GM12801 (cell line): ENCODE results near the gene DACH1.

Experiments used
- CTCF ChIP-seq: IDR thresholded peaks from one replicate; pipeline ENCODE4 v1.5.1; 2011; ENCODE audit warnings: control low read depth; ENCODE audit not compliant: insufficient read length; ENCODE audit errors: extremely low read depth

DACH1 gene

GRCh38 chr13:71460211-71460610 is 406.8 kb downstream of the DACH1 start:
- TF ChIP-seq CTCF: no peak

GRCh38 chr13:71459708-71460107 is 407.3 kb downstream of the DACH1 start:
- no peak for TF ChIP-seq CTCF

- TF ChIP-seq CTCF: no peak
Observed at GRCh38 chr13:71457645-71458044, 409.4 kb downstream of the DACH1 start.

GRCh38 chr13:71456136-71456535 is 410.9 kb downstream of the DACH1 start:
- TF ChIP-seq CTCF: no peak

- TF ChIP-seq CTCF: no peak
Observed at GRCh38 chr13:71454509-71454908, 412.5 kb downstream of the DACH1 start.

GRCh38 chr13:71448080-71448630 is 418.8 kb downstream of the DACH1 start:
- TF ChIP-seq CTCF: no peak

- TF ChIP-seq CTCF: no peak
Observed at GRCh38 chr13:71437704-71438103, 429.3 kb downstream of the DACH1 start.
